K562 (cell line): Measurements from ENCODE around the gene PRKAR2B. TPM values are rescaled to one million over a fixed set of nuclear protein-coding genes. Genes with fewer than 3 reads are reported as not detected.

Experiments used
- CEBPB ChIP-seq: fragments of 450-650 bp; IDR thresholded peaks from 2 replicates; pipeline ENCODE4 v1.6.1; 2016; ENCODE audit warnings: missing genetic modification characterization, missing compliant biosample characterization
- E2F1 ChIP-seq: sonication (generic); formaldehyde crosslinking; IDR thresholded peaks from 2 replicates; pipeline ENCODE4 v1.8.1; 2023; ENCODE audit warnings: mild to moderate bottlenecking, missing genetic modification reagents, moderate library complexity
- ETV1 ChIP-seq: fragments of 450-650 bp; conservative IDR thresholded peaks from 2 replicates; pipeline ENCODE4 v1.6.1; 2016; ENCODE audit warnings: missing genetic modification characterization, control low read depth, low read depth, missing compliant biosample characterization
- ILK ChIP-seq: fragments of 450-650 bp; IDR thresholded peaks from 2 replicates; pipeline ENCODE4 v1.6.1; 2016; ENCODE audit warnings: missing genetic modification characterization, low read depth, mild to moderate bottlenecking, missing compliant biosample characterization, moderate library complexity, borderline replicate concordance
- RAD21 ChIP-seq, 2 experiments: fragments of 250-450 bp in 1 of 2; fragments of 450-650 bp in 1 of 2; sonication (Bioruptor Pico) in 1 of 2; formaldehyde crosslinking in 1 of 2; IDR thresholded peaks in 1 of 2; conservative IDR thresholded peaks in 1 of 2; 2 replicates each; pipeline versions ENCODE4 v1.4.0 to v1.8.0; 2020 to 2022; ENCODE audit warnings: mild to moderate bottlenecking in 2 of 2, moderate library complexity in 1 of 2
- SMC3 ChIP-seq: conservative IDR thresholded peaks from 2 replicates; pipeline ENCODE4 v1.6.1; 2011; ENCODE audit warnings: low read depth, low read length, improper control_type of control experiment; ENCODE audit not compliant: insufficient read depth
- STAT5A ChIP-seq: IDR thresholded peaks from 2 replicates; pipeline ENCODE4 v1.6.1; 2012; ENCODE audit warnings: low read length, inconsistent platforms, borderline replicate concordance
- ZBTB7A ChIP-seq: IDR thresholded peaks from 2 replicates; pipeline ENCODE4 v1.6.1; 2011; ENCODE audit warnings: low read depth, mild to moderate bottlenecking, low read length, moderate library complexity, borderline replicate concordance; ENCODE audit not compliant: control insufficient read depth
- ZNF3 ChIP-seq: fragments of 250-450 bp; sonication (Bioruptor Pico); IDR thresholded peaks from 2 replicates; pipeline ENCODE4 v1.5.0; 2021; ENCODE audit warnings: mild to moderate bottlenecking, moderate library complexity
- ZNF316 ChIP-seq: fragments of 450-650 bp; IDR thresholded peaks from 2 replicates; pipeline ENCODE4 v1.6.1; 2016
- ZNF318 ChIP-seq, 2 experiments: fragments of 450-650 bp; IDR thresholded peaks; 2 replicates each; pipeline ENCODE4 v1.6.1; 2016; ENCODE audit warnings: mild to moderate bottlenecking in 2 of 2, borderline replicate concordance in 1 of 2, low read depth in 1 of 2, moderate library complexity in 1 of 2
- ZNF445 ChIP-seq: fragments of 250-450 bp; sonication (Bioruptor Pico); IDR thresholded peaks from 2 replicates; pipeline ENCODE4 v1.4.0; 2020; ENCODE audit warnings: low read depth, mild to moderate bottlenecking, moderate library complexity
- ZNF655 ChIP-seq: fragments of 250-450 bp; sonication (Bioruptor Pico); IDR thresholded peaks from 2 replicates; pipeline ENCODE4 v1.5.0; 2021
- polyA plus RNA-seq, 8 experiments: library from polyadenylated mRNA; depleted of rRNA in 4 of 8; stranded (reverse) in 5 of 8; unstranded in 3 of 8; fragments of >200 nt; fragmentation: Nextera tagmentation in 2 of 8; fragmentation: Illumina TruSeq in 1 of 8; extraction: Ambion mirVana in 2 of 8; extraction: Trizol in 1 of 8; gene quantifications; 2 replicates each; pipeline versions ENCODE4 v1.2.1 to v1.2.3, GENCODE V29; 2011 to 2014; ENCODE audit warnings: inconsistent platforms in 1 of 8, missing spikeins in 1 of 8
- total RNA-seq, 7 experiments: library from RNA; depleted of rRNA in 6 of 7; stranded (reverse); fragments of >200 nt in 6 of 7; fragmentation: Illumina TruSeq in 2 of 7; extraction: Trizol in 2 of 7; gene quantifications; 2 replicates each; pipeline versions ENCODE4 v1.2.1 to v1.2.3, GENCODE V29; 2011 to 2021; ENCODE audit warnings: low replicate concordance in 1 of 7
- TF ChIP-seq, protein P1 (sequence below): fragments of 200-800 bp; sonication (Bioruptor generic); IDR thresholded peaks from 2 replicates; pipeline ENCODE4 v1.6.1; 2017; ENCODE audit warnings: missing genetic modification characterization, missing compliant biosample characterization

PRKAR2B gene
- total and polyA plus RNA-seq, 9 of the 15 experiments (the other 6 are each of a cell fraction or from before 2014, with no cell fraction given): 59.0 to 173 (median 129) TPM

DNA sequence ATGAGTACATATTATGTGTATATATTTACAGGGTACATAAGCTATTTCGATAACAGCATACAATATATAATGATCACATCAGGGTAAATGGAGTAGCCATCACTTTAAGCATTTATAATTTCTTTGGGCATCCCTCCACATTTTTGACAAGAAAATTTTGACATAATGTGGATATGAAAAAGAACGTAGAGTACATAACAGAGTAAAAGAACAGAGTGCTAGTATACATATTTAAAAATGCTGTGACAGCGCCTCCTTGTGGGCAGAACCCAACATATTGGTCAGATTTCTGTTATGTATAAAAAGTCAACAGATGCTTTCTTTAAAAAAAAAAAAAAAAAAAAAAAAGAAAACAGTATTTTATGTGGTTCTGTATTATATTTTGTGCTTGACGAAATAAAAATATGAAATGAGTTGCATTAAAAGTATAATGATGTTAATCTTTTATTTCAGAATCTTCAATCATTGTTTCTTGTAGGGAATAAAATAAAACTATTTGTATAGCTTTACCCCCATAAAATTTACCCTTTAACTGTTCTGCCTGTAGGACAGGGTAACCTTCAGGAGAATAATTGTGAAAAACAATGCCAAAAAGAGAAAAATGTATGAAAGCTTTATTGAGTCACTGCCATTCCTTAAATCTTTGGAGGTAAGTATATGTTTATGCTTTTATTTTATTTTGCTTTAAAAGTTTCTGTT lies 106.0 kb downstream of the PRKAR2B start (continued):
- no peak for TF ChIP-seq ZNF655 (CRISPR knock-in tag)
- TF ChIP-seq ETV1 (tag): no peak
- TF ChIP-seq CEBPB (tag): no peak
- TF ChIP-seq ZNF318 (IDR thresholded peaks at IDR 0.05; ENCODE audit: borderline replicate concordance in 1 of 2, low read depth in 1 of 2): 0 out of 4 replicates have a peak, but pooled peaks of 1 of the 2 experiments have one; percentile 22
- TF ChIP-seq STAT5A: no peak
- TF ChIP-seq ZBTB7A: no peak
- TF ChIP-seq SMC3: peak; percentile 87
- TF ChIP-seq RAD21 (CRISPR knock-in tag; conservative IDR thresholded peaks at IDR 0.05 in 1 of 2, IDR thresholded peaks at IDR 0.05 in 1 of 2): peak; percentile 95 to 96
- no peak for TF ChIP-seq ZNF3
- TF ChIP-seq E2F1 (CRISPR knock-in tag): no peak
- TF ChIP-seq ILK (tag): no peak
- peak; percentile 58 for TF ChIP-seq ZNF316
- TF ChIP-seq, protein P1, sequence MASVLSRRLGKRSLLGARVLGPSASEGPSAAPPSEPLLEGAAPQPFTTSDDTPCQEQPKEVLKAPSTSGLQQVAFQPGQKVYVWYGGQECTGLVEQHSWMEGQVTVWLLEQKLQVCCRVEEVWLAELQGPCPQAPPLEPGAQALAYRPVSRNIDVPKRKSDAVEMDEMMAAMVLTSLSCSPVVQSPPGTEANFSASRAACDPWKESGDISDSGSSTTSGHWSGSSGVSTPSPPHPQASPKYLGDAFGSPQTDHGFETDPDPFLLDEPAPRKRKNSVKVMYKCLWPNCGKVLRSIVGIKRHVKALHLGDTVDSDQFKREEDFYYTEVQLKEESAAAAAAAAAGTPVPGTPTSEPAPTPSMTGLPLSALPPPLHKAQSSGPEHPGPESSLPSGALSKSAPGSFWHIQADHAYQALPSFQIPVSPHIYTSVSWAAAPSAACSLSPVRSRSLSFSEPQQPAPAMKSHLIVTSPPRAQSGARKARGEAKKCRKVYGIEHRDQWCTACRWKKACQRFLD (CRISPR knock-in tag): peak; percentile 45; the same call in 1 of the 2 replicates
- no peak for TF ChIP-seq ZNF445
